ENCODE results near the gene FLNC.

DNA sequence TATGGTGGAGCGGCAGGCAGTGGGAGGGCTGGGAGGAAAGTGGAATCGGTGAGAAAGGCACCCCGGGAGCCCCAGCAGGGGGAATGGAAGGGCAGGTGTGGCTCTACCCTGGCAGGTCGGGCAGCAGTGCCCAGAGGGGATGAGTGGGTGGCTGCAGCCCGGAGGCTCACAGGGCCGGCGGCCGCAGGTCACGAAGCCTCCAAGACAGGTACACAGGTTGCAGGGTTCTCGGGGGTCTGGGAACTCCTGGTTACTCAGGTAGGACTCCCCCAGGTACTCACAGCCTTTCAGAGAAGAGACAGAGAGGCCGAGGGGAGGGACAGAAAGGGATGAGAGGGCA is 58.5 kb downstream of the FLNC start:
- TF ChIP-seq SMC3 (IDR thresholded peaks at IDR 0.05; ENCODE audit: low read depth, low read length) (no peak), MAFK (IDR thresholded peaks at IDR 0.05; ENCODE audit: low read depth, low read length) (no peak), POLR2A (IDR thresholded peaks at IDR 0.05; ENCODE audit: low read depth, low read length) (no peak)
- TF ChIP-seq, protein P1, sequence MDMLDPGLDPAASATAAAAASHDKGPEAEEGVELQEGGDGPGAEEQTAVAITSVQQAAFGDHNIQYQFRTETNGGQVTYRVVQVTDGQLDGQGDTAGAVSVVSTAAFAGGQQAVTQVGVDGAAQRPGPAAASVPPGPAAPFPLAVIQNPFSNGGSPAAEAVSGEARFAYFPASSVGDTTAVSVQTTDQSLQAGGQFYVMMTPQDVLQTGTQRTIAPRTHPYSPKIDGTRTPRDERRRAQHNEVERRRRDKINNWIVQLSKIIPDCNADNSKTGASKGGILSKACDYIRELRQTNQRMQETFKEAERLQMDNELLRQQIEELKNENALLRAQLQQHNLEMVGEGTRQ (IDR thresholded peaks at IDR 0.05; ENCODE audit: low read depth, low read length) = no peak
- TF ChIP-seq, protein P2, sequence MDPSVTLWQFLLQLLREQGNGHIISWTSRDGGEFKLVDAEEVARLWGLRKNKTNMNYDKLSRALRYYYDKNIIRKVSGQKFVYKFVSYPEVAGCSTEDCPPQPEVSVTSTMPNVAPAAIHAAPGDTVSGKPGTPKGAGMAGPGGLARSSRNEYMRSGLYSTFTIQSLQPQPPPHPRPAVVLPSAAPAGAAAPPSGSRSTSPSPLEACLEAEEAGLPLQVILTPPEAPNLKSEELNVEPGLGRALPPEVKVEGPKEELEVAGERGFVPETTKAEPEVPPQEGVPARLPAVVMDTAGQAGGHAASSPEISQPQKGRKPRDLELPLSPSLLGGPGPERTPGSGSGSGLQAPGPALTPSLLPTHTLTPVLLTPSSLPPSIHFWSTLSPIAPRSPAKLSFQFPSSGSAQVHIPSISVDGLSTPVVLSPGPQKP (IDR thresholded peaks at IDR 0.05; ENCODE audit: borderline replicate concordance, low read depth, low read length) = no peak

Measured in IMR-90 (cell line).